ENCODE measurements around the gene CCDC57.

Gene CCDC57

DNA sequence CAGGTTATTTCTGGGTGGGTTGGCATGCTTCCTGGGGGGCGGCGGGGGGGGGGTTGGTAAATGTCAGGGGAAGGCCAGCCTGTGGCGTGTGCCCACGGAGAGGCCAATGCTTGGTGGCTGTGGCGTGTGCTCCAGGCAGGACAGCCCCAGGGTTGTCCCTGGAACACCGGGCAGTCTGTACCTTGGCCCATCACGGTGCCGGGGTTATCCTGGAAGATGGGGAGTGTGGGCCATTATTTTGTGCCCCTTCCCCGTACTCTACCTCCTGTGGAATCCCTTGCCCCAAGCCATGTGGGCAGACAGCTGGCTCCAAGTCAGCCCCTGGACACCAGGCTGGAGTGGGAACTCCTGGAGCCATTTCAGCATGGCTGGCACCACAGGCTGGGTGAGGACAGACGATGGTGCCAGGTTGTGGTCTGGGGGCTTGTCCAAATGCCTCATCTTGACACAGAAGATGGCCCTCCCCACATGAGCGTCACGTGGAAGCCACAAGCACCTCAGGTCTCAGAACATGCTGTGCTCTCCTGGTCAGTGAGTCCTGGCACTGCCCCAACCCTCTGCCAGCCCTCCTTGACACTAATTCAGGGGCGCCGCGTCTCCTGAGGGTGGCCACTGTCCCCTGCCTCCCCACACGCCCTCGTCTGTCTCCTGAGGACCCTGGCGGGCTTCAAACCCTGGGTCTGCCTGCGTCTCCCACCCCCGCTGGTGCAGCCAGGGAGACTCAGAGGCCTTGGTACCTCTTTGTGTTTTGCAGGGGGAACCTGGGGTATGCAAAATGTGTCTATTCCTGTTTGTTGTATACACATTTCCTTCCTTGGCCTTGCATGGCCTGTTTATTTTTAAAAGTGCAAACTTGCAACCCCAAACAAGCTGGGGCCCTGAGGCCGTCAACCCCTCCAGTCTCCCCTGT, 20.5 kb upstream of the CCDC57 start:
- DNase-seq (ENCODE audit: low read depth): no peak
- H3K4me3 ChIP-seq (ENCODE audit: low read depth, low read length): no peak overlapping the region

DNA sequence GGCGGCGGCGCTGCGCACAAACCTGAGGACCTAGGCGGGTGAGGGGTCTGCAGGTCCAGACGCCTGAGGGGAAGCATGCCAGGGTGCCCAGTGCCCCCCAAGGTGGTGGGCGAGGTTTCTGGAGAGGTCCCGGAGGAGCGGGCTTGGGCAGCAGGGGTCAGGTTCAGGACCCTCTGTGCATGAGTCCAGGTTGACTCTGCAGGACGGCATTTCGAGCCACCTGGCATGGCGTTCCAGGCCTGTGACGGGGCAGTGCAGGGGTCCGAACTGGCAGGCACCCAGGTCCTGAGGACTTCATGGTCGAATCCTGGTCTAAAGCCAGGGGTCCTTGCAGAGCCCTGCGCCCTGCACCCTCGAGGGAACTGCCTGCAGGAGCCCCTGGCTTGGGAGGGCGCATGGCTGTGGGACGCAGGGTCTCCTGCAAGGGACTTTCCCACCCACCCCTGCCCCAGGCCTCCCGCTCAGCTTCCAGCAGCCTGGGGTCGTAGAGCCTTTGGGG, 19.7 kb upstream of the CCDC57 start:
- TF ChIP-seq, protein P1, sequence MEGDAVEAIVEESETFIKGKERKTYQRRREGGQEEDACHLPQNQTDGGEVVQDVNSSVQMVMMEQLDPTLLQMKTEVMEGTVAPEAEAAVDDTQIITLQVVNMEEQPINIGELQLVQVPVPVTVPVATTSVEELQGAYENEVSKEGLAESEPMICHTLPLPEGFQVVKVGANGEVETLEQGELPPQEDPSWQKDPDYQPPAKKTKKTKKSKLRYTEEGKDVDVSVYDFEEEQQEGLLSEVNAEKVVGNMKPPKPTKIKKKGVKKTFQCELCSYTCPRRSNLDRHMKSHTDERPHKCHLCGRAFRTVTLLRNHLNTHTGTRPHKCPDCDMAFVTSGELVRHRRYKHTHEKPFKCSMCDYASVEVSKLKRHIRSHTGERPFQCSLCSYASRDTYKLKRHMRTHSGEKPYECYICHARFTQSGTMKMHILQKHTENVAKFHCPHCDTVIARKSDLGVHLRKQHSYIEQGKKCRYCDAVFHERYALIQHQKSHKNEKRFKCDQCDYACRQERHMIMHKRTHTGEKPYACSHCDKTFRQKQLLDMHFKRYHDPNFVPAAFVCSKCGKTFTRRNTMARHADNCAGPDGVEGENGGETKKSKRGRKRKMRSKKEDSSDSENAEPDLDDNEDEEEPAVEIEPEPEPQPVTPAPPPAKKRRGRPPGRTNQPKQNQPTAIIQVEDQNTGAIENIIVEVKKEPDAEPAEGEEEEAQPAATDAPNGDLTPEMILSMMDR (conservative IDR thresholded peaks at IDR 0.05; ENCODE audit: low read depth, low read length): no peak
- H3K4me3 ChIP-seq (ENCODE audit: low read depth, low read length): peak overlapping the region; percentile 68
- no peak for DNase-seq (ENCODE audit: low read depth)

More for the DNA sequence above, 20.5 kb upstream of the CCDC57 start:
- TF ChIP-seq, protein P1 (conservative IDR thresholded peaks at IDR 0.05; ENCODE audit: low read depth, low read length): no peak

DNA sequence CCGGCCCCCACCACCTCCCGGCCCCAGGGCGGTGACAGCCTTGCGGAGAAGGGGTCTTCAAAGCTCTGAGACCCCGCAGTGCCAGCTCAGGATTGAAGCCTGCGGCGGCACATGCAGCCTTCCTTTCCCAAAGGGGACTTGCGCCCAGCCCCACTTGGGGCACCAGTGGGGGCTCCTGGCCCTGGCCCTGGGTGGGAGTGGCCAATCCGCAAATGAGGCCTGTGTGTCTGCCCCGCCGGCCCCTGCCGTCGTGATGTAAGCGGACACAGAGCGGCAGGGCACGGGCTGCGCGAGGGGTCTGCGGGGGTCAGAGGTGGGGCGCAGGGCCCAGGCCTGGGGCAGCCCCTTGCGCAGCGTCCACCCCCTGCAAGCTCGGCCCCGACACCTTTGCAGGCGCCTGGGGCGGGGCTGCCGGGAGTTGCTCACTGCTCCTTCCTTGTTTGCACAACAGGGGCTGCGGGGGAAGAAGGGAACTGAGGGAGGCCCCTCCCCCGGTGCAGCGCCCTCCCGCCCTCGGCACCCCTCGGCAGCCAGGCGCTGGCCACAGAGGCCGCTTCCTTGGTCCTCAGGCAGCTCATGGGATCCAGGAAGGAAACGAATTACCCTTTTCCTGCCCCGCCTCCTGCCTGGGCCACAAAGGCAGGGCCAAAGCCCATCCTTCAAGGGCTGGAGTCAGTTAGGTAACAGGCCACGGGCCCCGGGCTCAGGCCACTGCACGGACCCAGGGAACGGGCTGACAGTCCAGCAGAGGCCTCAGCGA, 19.1 kb upstream of the CCDC57 start:
- peak; percentile 68 for DNase-seq (ENCODE audit: low read depth)
- H3K4me3 ChIP-seq (ENCODE audit: low read depth, low read length): peak overlapping the region; percentile 68
- TF ChIP-seq, protein P1 (conservative IDR thresholded peaks at IDR 0.05; ENCODE audit: low read depth, low read length): no peak

DNA sequence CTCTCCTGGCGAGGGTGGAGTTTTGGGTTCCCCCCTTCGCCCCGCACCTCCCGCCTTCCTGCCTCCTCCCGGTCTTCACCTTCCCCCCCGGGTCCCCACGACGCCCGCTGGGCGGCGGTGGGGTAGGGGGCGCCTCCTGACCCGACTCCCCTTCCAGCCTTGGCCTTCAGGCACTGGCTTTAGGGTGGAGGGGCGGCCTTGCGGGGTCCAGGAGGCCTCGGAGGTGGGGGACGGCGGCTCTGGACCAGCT, 18.6 kb upstream of the CCDC57 start:
- TF ChIP-seq, protein P1 (conservative IDR thresholded peaks at IDR 0.05; ENCODE audit: low read depth, low read length): no peak
- DNase-seq (ENCODE audit: low read depth): no peak
- peak overlapping the region; percentile 68 for H3K4me3 ChIP-seq (ENCODE audit: low read depth, low read length)

DNA sequence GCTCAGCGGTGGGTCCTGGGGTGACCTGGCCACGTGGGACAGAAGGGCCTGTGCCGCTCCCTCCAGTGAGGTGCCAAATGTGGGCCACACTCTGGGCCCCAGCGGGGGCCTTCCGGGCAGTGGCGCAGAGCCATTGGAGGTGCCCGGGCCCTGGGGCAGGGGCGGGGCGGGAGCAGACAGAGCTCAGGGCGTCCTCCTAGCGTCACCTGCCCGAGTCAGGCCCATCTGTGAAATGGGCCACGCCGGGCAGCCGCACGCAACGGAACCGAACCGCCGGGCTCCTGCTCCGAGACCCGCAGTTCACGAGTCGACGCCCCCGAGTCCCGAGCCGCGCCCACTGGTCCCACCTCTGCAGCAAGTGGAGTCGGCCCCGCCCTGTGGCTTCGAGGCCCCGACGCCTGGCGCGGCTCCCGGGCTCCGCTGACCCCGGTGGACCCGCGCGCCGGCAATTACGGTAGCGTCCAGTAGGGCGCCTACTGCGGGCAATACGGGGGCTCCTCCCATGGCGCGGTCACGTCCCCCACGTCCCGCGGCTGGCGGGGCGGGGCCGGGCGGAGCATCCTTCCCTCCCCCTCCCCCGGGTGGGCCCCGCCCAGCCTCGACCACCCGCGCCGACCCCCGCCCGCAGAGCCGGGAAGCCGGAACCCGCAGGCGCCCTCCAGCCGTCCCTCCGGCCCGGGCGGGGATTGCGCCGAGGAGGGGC, 18.1 kb upstream of the CCDC57 start:
- H3K4me3 ChIP-seq (ENCODE audit: low read depth, low read length): peak overlapping the region; percentile 68
- TF ChIP-seq, protein P1 (conservative IDR thresholded peaks at IDR 0.05; ENCODE audit: low read depth, low read length): peak; percentile 42
- peak; percentile 89 for DNase-seq (ENCODE audit: low read depth)

DNA sequence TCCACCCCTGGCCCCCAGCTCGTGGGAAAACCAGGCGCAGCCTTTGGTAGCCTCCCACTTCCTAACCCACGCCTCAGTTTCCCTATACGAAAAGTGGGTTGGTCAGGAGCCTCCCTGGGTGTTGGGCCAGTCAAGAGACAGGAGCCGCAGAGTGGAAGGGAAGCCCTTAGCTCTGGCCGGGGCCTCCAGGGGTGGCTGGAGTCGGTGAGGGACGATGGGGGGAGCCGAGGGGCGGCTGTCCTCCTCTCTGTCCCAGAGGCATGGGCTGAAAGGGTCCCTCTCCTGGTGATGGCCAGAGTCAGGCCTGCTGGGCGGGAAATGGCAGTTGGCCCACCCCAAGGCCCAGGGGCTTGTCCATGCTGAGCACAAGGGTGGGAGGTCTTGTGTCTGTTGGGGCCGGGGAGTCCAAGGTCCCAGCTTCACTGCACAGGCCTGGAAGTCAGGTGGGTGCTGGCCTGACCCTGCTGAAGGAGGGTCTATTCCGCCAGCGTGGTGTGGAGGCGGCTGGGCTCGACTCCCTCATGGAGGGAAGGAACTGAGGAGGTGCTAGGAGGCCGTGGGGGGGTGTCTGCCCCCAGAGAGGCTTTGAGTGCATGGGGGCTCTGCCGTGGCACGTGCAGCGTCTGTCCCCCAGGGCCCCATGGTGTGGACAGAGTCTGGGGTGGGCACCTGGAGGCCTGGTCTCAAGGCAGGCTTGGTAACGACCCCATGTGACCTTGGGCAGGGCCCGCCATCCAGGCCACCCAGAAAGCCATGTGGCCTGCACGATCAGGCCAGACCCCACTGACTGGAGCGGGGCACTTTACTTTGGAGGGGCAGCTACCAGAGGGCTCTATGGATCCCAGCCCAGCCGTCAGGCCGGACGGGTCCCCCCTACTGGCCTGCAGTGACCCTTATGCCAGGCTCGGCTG, 17.3 kb upstream of the CCDC57 start:
- DNase-seq (ENCODE audit: low read depth): no peak
- H3K4me3 ChIP-seq (ENCODE audit: low read depth, low read length): peak overlapping the region; percentile 68
- TF ChIP-seq, protein P1 (conservative IDR thresholded peaks at IDR 0.05; ENCODE audit: low read depth, low read length): no peak

Data from choroid plexus epithelial cell (primary cell).